ENCODE measurements around the gene PLXND1. TPM values are rescaled to one million over a fixed set of nuclear protein-coding genes. Genes with fewer than 3 reads are reported as not detected.

The PLXND1 gene
- total RNA-seq, 1 donor from 2014 or later = 27.3 TPM

GRCh38 chr3:129559565-129560079 is 46.9 kb downstream of the PLXND1 start:
- no peak for DNase-seq (ENCODE audit: low read depth)
- TF ChIP-seq CTCF (conservative IDR thresholded peaks at IDR 0.05; ENCODE audit: low read depth, low read length) = no peak
- H3K4me3 ChIP-seq (ENCODE audit: low read depth, low read length) = no peak overlapping the region

GRCh38 chr3:129558772-129559564 is 47.5 kb downstream of the PLXND1 start:
- H3K4me3 ChIP-seq (ENCODE audit: low read depth, low read length) = no peak overlapping the region
- DNase-seq (ENCODE audit: low read depth) = no peak
- TF ChIP-seq CTCF (conservative IDR thresholded peaks at IDR 0.05; ENCODE audit: low read depth, low read length) = no peak

- TF ChIP-seq CTCF (conservative IDR thresholded peaks at IDR 0.05; ENCODE audit: low read depth, low read length) = no peak
Observed at GRCh38 chr3:129558081-129558771, 48.2 kb downstream of the PLXND1 start.

GRCh38 chr3:129557548-129557894 is 49.0 kb downstream of the PLXND1 start:
- TF ChIP-seq CTCF (conservative IDR thresholded peaks at IDR 0.05; ENCODE audit: low read depth, low read length) = no peak
- DNase-seq (ENCODE audit: low read depth) = no peak
- H3K4me3 ChIP-seq (ENCODE audit: low read depth, low read length) = no peak overlapping the region

More at GRCh38 chr3:129558081-129558771, 48.2 kb downstream of the PLXND1 start:
- H3K4me3 ChIP-seq (ENCODE audit: low read depth, low read length) = no peak overlapping the region
- no peak for DNase-seq (ENCODE audit: low read depth)

- TF ChIP-seq CTCF (conservative IDR thresholded peaks at IDR 0.05; ENCODE audit: low read depth, low read length) = no peak
Observed at GRCh38 chr3:129556890-129557547, 49.5 kb downstream of the PLXND1 start.

GRCh38 chr3:129556358-129556695 is 50.1 kb downstream of the PLXND1 start:
- no peak for DNase-seq (ENCODE audit: low read depth)
- TF ChIP-seq CTCF (conservative IDR thresholded peaks at IDR 0.05; ENCODE audit: low read depth, low read length) = no peak

More at GRCh38 chr3:129556890-129557547, 49.5 kb downstream of the PLXND1 start:
- no peak overlapping the region for H3K4me3 ChIP-seq (ENCODE audit: low read depth, low read length)
- no peak for DNase-seq (ENCODE audit: low read depth)

More at GRCh38 chr3:129556358-129556695, 50.1 kb downstream of the PLXND1 start:
- no peak overlapping the region for H3K4me3 ChIP-seq (ENCODE audit: low read depth, low read length)
